A549 (cell line): Measurements from ENCODE around the gene GHRHR.

Experiments
- BHLHE40 ChIP-seq: IDR thresholded peaks from 2 replicates; pipeline ENCODE4 v1.6.1; 2012; ENCODE audit warnings: low read depth, low read length, inconsistent platforms
- CHD4 ChIP-seq: fragments of 200-600 bp; sonication (generic); IDR thresholded peaks from 2 replicates; pipeline ENCODE4 v1.6.1; 2016; ENCODE audit warnings: antibody characterized with exemption, mild to moderate bottlenecking, borderline replicate concordance
- CTCF ChIP-seq: fragments of >200 bp; sonication (Bioruptor Twin); formaldehyde crosslinking; IDR thresholded peaks from 3 replicates; pipeline ENCODE4 v1.5.1; 2016
- ESRRA ChIP-seq: fragments of 150-350 bp; IDR thresholded peaks from 2 replicates; pipeline ENCODE4 v1.6.1; 2014; ENCODE audit warnings: mild to moderate bottlenecking, low read length, borderline replicate concordance
- JUNB ChIP-seq: fragments of >200 bp; sonication (Bioruptor Twin); formaldehyde crosslinking; IDR thresholded peaks from 2 replicates; pipeline ENCODE4 v1.6.1; 2016
- MAZ ChIP-seq: fragments of 150-350 bp; IDR thresholded peaks from 2 replicates; pipeline ENCODE4 v1.6.1; 2014; ENCODE audit warnings: antibody characterized with exemption, low read depth, low read length, borderline replicate concordance
- MYC ChIP-seq: IDR thresholded peaks from 2 replicates; pipeline ENCODE4 v1.6.1; 2012; ENCODE audit warnings: mild to moderate bottlenecking, inconsistent platforms, low read length, improper control_type of control experiment, borderline replicate concordance
- POLR2A ChIP-seq: IDR thresholded peaks from 2 replicates; pipeline ENCODE4 v1.6.1; 2012; ENCODE audit warnings: mild to moderate bottlenecking, low read length

- TF ChIP-seq CTCF (no peak), MYC (no peak), JUNB (no peak), BHLHE40 (no peak), ESRRA (no peak), MAZ (no peak), CHD4 (no peak), POLR2A (no peak)
Observed at GRCh38 chr7:30986331-30986730, 22.6 kb downstream of the GHRHR start.
